HCT116 (cell line): Measurements from ENCODE around the gene MRPS7. TPM values are rescaled to one million over a fixed set of nuclear protein-coding genes. Genes with fewer than 3 reads are reported as not detected.

Experiments
- ATAC-seq: fragments of 200-7000 bp; cut with Tn5 transposase; 2 replicates; pipeline ENCODE4 v1.9.1; 2020; ENCODE audit warnings: mild to moderate bottlenecking, moderate library complexity
- BruUV-seq: library from RNA; stranded (reverse); fragments of 400-500 nt; replicated peaks from 2 replicates; lab custom pipeline; 2021; lab: Mats Ljungman, UMichigan
- CTCF ChIA-PET: fragments of 300-600 bp; sonication (Branson Sonifier 250); formaldehyde crosslinking; loops from one replicate; lab custom pipeline; 2021; ENCODE audit warnings: antibody characterized with exemption; lab: Charles Lee
- POLR2A ChIA-PET: fragments of 300-600, 350-600 bp; sonication (Branson Sonifier 250); formaldehyde crosslinking; loops from one replicate; lab custom pipeline; 2021; ENCODE audit warnings: antibody characterized with exemption; lab: Charles Lee
- RAD21 ChIA-PET, 2 experiments: fragments of 300-600 bp; sonication (Branson Sonifier 250); formaldehyde crosslinking; loops; one replicate each; lab custom pipeline; 2023; ENCODE audit warnings: low total read pairs in 2 of 2; ENCODE audit not compliant: uncharacterized antibody in 2 of 2, unreplicated experiment in 2 of 2, low non-redundant PET in 1 of 2; lab: Charles Lee
- DNase-seq: peaks from one replicate; pipeline ENCODE4 v3.0.0-alpha.2; 2010; ENCODE audit warnings: low read depth, low spot score
- H2AFZ ChIP-seq: fragments of 200-600 bp; shearing (Covaris generic), sonication (generic); 2 replicates; pipeline ENCODE4 v1.6.1; 2017; ENCODE audit warnings: low read depth, mixed run types, mixed read lengths, antibody characterized with exemption, low read length; ENCODE audit not compliant: poor library complexity, severe bottlenecking
- H3K27ac ChIP-seq: 2 replicates; pipeline ENCODE4 v1.5.1; 2012; ENCODE audit warnings: low read depth, low read length
- H3K27me3 ChIP-seq: fragments of 200-600 bp; sonication (generic); 2 replicates; pipeline ENCODE4 v1.6.1; 2016; ENCODE audit warnings: mixed run types, low read length, mixed read lengths; ENCODE audit not compliant: insufficient read depth
- H3K36me3 ChIP-seq, 2 experiments: fragments of 200-500 bp in 1 of 2; fragments of 200-600 bp in 1 of 2; sonication (Bioruptor generic) in 1 of 2; sonication (generic) in 1 of 2; 2 replicates each; pipeline versions ENCODE4 v1.5.1 to v1.6.1; 2014 to 2016; ENCODE audit warnings: low read length in 2 of 2, inconsistent platforms in 1 of 2, mixed read lengths in 1 of 2, mixed run types in 1 of 2; ENCODE audit not compliant: insufficient read depth in 2 of 2, control insufficient read depth in 1 of 2
- H3K4me1 ChIP-seq, 2 experiments: fragments of 200-600 bp in 1 of 2; sonication (generic) in 1 of 2; 2 replicates each; pipeline versions ENCODE4 v1.5.1 to v1.6.1; 2012 to 2017; ENCODE audit warnings: low read length in 2 of 2, inconsistent platforms in 1 of 2, mild to moderate bottlenecking in 1 of 2, mixed read lengths in 1 of 2, mixed run types in 1 of 2, moderate library complexity in 1 of 2; ENCODE audit not compliant: insufficient read depth in 2 of 2, control insufficient read depth in 1 of 2
- H3K4me2 ChIP-seq: fragments of 200-600 bp; sonication (generic); 2 replicates; pipeline ENCODE4 v1.6.1; 2017; ENCODE audit warnings: mixed run types, low read length, mixed read lengths
- H3K4me3 ChIP-seq, 2 experiments: fragments of 200-600 bp in 1 of 2; sonication (generic) in 1 of 2; replicated peaks in 1 of 2; 2 replicates each; pipeline ENCODE4 v1.5.1; 2011 to 2016; ENCODE audit warnings: low read length in 2 of 2, control low read depth in 1 of 2, low read depth in 1 of 2, mild to moderate bottlenecking in 1 of 2, mixed read lengths in 1 of 2, mixed run types in 1 of 2
- H3K79me2 ChIP-seq: fragments of 200-600 bp; sonication (generic); 2 replicates; pipeline ENCODE4 v1.6.1; 2017; ENCODE audit warnings: mild to moderate bottlenecking, mixed run types, low read length, moderate library complexity, mixed read lengths; ENCODE audit not compliant: insufficient read depth
- H3K9ac ChIP-seq: fragments of 200-600 bp; sonication (generic); 2 replicates; pipeline ENCODE4 v1.6.1; 2016; ENCODE audit warnings: low read length, mixed read lengths
- H3K9me2 ChIP-seq: fragments of 200-600 bp; sonication (generic), shearing (Covaris generic); 2 replicates; pipeline ENCODE4 v1.6.1; 2017; ENCODE audit warnings: mixed run types, mild to moderate bottlenecking, moderate library complexity; ENCODE audit not compliant: insufficient read depth
- H3K9me3 ChIP-seq, 2 experiments: fragments of 200-500 bp in 1 of 2; fragments of 200-600 bp in 1 of 2; sonication (Bioruptor generic) in 1 of 2; sonication (generic) in 1 of 2; 2 replicates each; pipeline ENCODE4 v1.6.1; 2014 to 2017; ENCODE audit warnings: low read length in 2 of 2, mixed read lengths in 2 of 2, inconsistent platforms in 1 of 2, low read depth in 1 of 2, mild to moderate bottlenecking in 1 of 2, mixed run types in 1 of 2, moderate library complexity in 1 of 2; ENCODE audit not compliant: control insufficient read depth in 1 of 2, insufficient read depth in 1 of 2
- H4K20me1 ChIP-seq: fragments of 200-600 bp; sonication (generic), shearing (Covaris generic); 2 replicates; pipeline ENCODE4 v1.6.1; 2017; ENCODE audit warnings: mixed run types, mild to moderate bottlenecking, moderate library complexity; ENCODE audit not compliant: insufficient read depth
- CBX3 ChIP-seq: IDR thresholded peaks from 2 replicates; pipeline ENCODE4 v1.6.1; 2012; ENCODE audit warnings: low read depth
- CEBPB ChIP-seq: IDR thresholded peaks from 2 replicates; pipeline ENCODE4 v1.6.1; 2012; ENCODE audit warnings: low read depth
- EGR1 ChIP-seq: IDR thresholded peaks from 2 replicates; pipeline ENCODE4 v1.6.1; 2012; ENCODE audit warnings: low read depth
- EZH2 ChIP-seq: fragments of 200-600 bp; sonication (generic); IDR thresholded peaks from 2 replicates; pipeline ENCODE4 v1.6.1; 2017; ENCODE audit warnings: antibody characterized with exemption, mixed run types
- EZH2phosphoT487 ChIP-seq: fragments of 200-600 bp; IDR thresholded peaks from 2 replicates; pipeline ENCODE4 v1.6.1; 2018; ENCODE audit warnings: antibody characterized with exemption, borderline replicate concordance
- FOSL1 ChIP-seq: IDR thresholded peaks from 2 replicates; pipeline ENCODE4 v1.6.1; 2012; ENCODE audit warnings: low read depth
- JUND ChIP-seq: IDR thresholded peaks from 2 replicates; pipeline ENCODE4 v1.6.1; 2012
- POLR2AphosphoS5 ChIP-seq: IDR thresholded peaks from 2 replicates; pipeline ENCODE4 v1.6.1; 2011; ENCODE audit warnings: mild to moderate bottlenecking, low read depth, low read length, moderate library complexity
- RAD21 ChIP-seq: IDR thresholded peaks from 2 replicates; pipeline ENCODE4 v1.6.1; 2012; ENCODE audit warnings: low read depth, mild to moderate bottlenecking
- SIN3A ChIP-seq: IDR thresholded peaks from 2 replicates; pipeline ENCODE4 v1.6.1; 2012; ENCODE audit warnings: low read depth
- SP1 ChIP-seq: IDR thresholded peaks from 2 replicates; pipeline ENCODE4 v1.6.1; 2012; ENCODE audit warnings: low read depth
- TCF7L2 ChIP-seq: IDR thresholded peaks from 2 replicates; pipeline ENCODE4 v1.7.0; 2011; ENCODE audit warnings: borderline replicate concordance, inconsistent platforms; ENCODE audit not compliant: insufficient read depth, insufficient read length; ENCODE audit errors: extremely low read depth
- YY1 ChIP-seq: IDR thresholded peaks from 2 replicates; pipeline ENCODE4 v1.6.1; 2011; ENCODE audit warnings: low read length, low read depth, moderate library complexity, mild to moderate bottlenecking; ENCODE audit not compliant: insufficient replicate concordance; ENCODE audit errors: extremely low read depth
- ZFX ChIP-seq: fragments of 450-650 bp; IDR thresholded peaks from 2 replicates; pipeline ENCODE4 v1.6.1; 2017
- intact Hi-C: fragments of 100-400 bp; cut with micrococcal nuclease; formaldehyde crosslinking; loops from 2 replicates; pipeline ENCODE4 v1.10.0; 2022
- total RNA-seq: library from RNA; stranded (reverse); gene quantifications from one replicate; pipeline ENCODE4 v1.2.1, GENCODE V29; 2021; ENCODE audit not compliant: unreplicated experiment
- TF ChIP-seq, protein P1 (sequence below), 3 experiments: fragments of 200-600 bp in 1 of 3; sonication (generic) in 1 of 3; IDR thresholded peaks in 2 of 3; conservative IDR thresholded peaks in 1 of 3; 2 replicates each; pipeline ENCODE4 v1.5.1; 2012 to 2017; ENCODE audit warnings: low read depth in 2 of 3, low read length in 2 of 3, antibody characterized with exemption in 1 of 3, borderline replicate concordance in 1 of 3, control low read depth in 1 of 3, mild to moderate bottlenecking in 1 of 3, mixed read lengths in 1 of 3, mixed run types in 1 of 3, moderate library complexity in 1 of 3; ENCODE audit not compliant: insufficient read depth in 1 of 3
- TF ChIP-seq, protein P2 (sequence below): IDR thresholded peaks from 2 replicates; pipeline ENCODE4 v1.6.1; 2012; ENCODE audit warnings: low read depth

The MRPS7 gene
- total RNA-seq, 1 experiment from 2014 or later = 104 TPM

DNA sequence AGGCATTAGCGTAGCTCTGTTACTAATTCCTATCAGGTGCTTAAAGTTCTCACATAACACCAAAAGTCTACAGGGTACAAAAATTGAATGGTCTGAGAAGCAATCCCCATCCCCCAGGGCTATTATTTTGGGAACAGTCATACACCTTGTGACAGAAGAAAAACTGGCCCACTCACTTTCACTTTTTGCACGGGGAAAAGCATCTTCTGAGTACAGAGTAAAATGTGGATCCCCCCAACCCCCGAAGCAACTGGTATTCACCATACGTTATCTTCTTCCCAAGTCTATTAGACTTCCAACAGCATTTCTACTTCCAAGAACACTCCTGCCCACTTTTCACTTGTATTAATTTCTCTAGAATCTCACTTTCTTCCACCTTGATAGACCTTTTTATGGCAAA, 12.1 kb upstream of the MRPS7 start:
- Histone ChIP-seq H2AFZ (no peak overlapping the region), H3K36me3 (peaks cover 14 to 24% of the 10 kb centered on the region in 2 experiments; a peak in 3 of 4 replicates), H3K27me3 (no peaks in the 10 kb centered on the region), H4K20me1 (no peaks in the 10 kb centered on the region), H3K27ac (no peak overlapping the region), H3K9me2 (no peaks in the 10 kb centered on the region), H3K9ac (no peak overlapping the region), H3K4me3 (no peak overlapping the region), H3K79me2 (peaks cover 54% of the 10 kb centered on the region), H3K4me2 (peak overlapping the region; percentile 36; the same call in 1 of the 2 replicates), H3K9me3 (no peaks in the 10 kb centered on the region), H3K4me1 (peaks cover 6 to 33% of the 10 kb centered on the region in 2 experiments; a peak in 3 of 4 replicates)
- TF ChIP-seq, protein P1, sequence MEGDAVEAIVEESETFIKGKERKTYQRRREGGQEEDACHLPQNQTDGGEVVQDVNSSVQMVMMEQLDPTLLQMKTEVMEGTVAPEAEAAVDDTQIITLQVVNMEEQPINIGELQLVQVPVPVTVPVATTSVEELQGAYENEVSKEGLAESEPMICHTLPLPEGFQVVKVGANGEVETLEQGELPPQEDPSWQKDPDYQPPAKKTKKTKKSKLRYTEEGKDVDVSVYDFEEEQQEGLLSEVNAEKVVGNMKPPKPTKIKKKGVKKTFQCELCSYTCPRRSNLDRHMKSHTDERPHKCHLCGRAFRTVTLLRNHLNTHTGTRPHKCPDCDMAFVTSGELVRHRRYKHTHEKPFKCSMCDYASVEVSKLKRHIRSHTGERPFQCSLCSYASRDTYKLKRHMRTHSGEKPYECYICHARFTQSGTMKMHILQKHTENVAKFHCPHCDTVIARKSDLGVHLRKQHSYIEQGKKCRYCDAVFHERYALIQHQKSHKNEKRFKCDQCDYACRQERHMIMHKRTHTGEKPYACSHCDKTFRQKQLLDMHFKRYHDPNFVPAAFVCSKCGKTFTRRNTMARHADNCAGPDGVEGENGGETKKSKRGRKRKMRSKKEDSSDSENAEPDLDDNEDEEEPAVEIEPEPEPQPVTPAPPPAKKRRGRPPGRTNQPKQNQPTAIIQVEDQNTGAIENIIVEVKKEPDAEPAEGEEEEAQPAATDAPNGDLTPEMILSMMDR (IDR thresholded peaks at IDR 0.05 in 2 of 3, conservative IDR thresholded peaks at IDR 0.05 in 1 of 3; ENCODE audit: borderline replicate concordance in 1 of 3, insufficient read depth in 1 of 3, low read depth in 2 of 3, low read length in 2 of 3) = no peak
- TF ChIP-seq TCF7L2 = no peak
- no peak for TF ChIP-seq POLR2AphosphoS5
- TF ChIP-seq RAD21 = no peak
- TF ChIP-seq ZFX = no peak
- no peak for TF ChIP-seq JUND
- no peak for TF ChIP-seq SP1
- no peak for TF ChIP-seq CBX3
- no peak for TF ChIP-seq EZH2phosphoT487
- no peak for TF ChIP-seq FOSL1
- TF ChIP-seq SIN3A = no peak
- no peak for TF ChIP-seq EZH2
- no peak for TF ChIP-seq CEBPB
- no peak for TF ChIP-seq YY1
- TF ChIP-seq, protein P2, sequence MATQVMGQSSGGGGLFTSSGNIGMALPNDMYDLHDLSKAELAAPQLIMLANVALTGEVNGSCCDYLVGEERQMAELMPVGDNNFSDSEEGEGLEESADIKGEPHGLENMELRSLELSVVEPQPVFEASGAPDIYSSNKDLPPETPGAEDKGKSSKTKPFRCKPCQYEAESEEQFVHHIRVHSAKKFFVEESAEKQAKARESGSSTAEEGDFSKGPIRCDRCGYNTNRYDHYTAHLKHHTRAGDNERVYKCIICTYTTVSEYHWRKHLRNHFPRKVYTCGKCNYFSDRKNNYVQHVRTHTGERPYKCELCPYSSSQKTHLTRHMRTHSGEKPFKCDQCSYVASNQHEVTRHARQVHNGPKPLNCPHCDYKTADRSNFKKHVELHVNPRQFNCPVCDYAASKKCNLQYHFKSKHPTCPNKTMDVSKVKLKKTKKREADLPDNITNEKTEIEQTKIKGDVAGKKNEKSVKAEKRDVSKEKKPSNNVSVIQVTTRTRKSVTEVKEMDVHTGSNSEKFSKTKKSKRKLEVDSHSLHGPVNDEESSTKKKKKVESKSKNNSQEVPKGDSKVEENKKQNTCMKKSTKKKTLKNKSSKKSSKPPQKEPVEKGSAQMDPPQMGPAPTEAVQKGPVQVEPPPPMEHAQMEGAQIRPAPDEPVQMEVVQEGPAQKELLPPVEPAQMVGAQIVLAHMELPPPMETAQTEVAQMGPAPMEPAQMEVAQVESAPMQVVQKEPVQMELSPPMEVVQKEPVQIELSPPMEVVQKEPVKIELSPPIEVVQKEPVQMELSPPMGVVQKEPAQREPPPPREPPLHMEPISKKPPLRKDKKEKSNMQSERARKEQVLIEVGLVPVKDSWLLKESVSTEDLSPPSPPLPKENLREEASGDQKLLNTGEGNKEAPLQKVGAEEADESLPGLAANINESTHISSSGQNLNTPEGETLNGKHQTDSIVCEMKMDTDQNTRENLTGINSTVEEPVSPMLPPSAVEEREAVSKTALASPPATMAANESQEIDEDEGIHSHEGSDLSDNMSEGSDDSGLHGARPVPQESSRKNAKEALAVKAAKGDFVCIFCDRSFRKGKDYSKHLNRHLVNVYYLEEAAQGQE = no peak
- TF ChIP-seq EGR1 = no peak
- DNase-seq (no peak), ATAC-seq (no peak)
- ChIA-PET CTCF (interaction anchor here (1.5 to 2.6 kb wide), 3 partner anchors 9 to 21 kb away, joined by 4 to 12 read pairs (median 5); partner anchors contain the start of gene MIF4GD), POLR2A (no interaction called here), RAD21 (no interaction called here)
- BruUV-seq = no TSS peak
- intact Hi-C loops = no loop called here
